SK-N-SH (cell line): ENCODE measurements around the gene RRAGC. TPM values are rescaled to one million over a fixed set of nuclear protein-coding genes. Genes with fewer than 3 reads are reported as not detected.

ENCODE experiments used
- CTCF ChIA-PET: fragments of 300-600, 350-600 bp; formaldehyde crosslinking; extraction: SDS; loops from one replicate; lab custom pipeline; 2021; lab: Yijun Ruan, JAX
- POLR2A ChIA-PET: fragments of 350-600 bp; sonication (Branson Sonifier 250); formaldehyde crosslinking; extraction: SDS; loops from one replicate; lab custom pipeline; 2020; ENCODE audit warnings: antibody characterized with exemption, inconsistent platforms; lab: Yijun Ruan, JAX
- DNase-seq: peaks from one replicate; pipeline ENCODE4 v3.0.0; 2012
- H2AFZ ChIP-seq: fragments of 200-600 bp; sonication (generic); 2 replicates; pipeline ENCODE4 v1.8.1; 2016; ENCODE audit warnings: antibody characterized with exemption, mild to moderate bottlenecking, low read depth
- H3F3A ChIP-seq: fragments of 200-600 bp; sonication (generic); replicated peaks from 2 replicates; pipeline ENCODE3; 2016; ENCODE audit warnings: antibody characterized with exemption, mild to moderate bottlenecking; ENCODE audit not compliant: insufficient read depth
- H3K27ac ChIP-seq, 2 experiments: fragments of 200-500 bp in 1 of 2; fragments of 200-600 bp in 1 of 2; sonication (Bioruptor generic) in 1 of 2; sonication (generic), shearing (Covaris generic) in 1 of 2; 2 replicates each; pipeline versions ENCODE4 v1.5.1 to v1.6.1; 2014 to 2016; ENCODE audit warnings: low read depth in 2 of 2, inconsistent platforms in 1 of 2, low read length in 1 of 2, mild to moderate bottlenecking in 1 of 2, mixed read lengths in 1 of 2
- H3K27me3 ChIP-seq: fragments of 200-600 bp; sonication (generic), shearing (Covaris generic); 2 replicates; pipeline ENCODE4 v1.6.1; 2016; ENCODE audit warnings: mixed run types; ENCODE audit not compliant: insufficient read depth
- H3K36me3 ChIP-seq, 2 experiments: fragments of 200-500 bp in 1 of 2; fragments of 200-600 bp in 1 of 2; sonication (Bioruptor generic) in 1 of 2; sonication (generic) in 1 of 2; replicated peaks in 1 of 2; 2 replicates each; pipeline versions ENCODE3 to v1.5.1; 2014 to 2016; ENCODE audit warnings: low read length in 1 of 2, mild to moderate bottlenecking in 1 of 2; ENCODE audit not compliant: insufficient read depth in 2 of 2, control insufficient read depth in 1 of 2
- H3K4me1 ChIP-seq, 2 experiments: fragments of 200-500 bp in 1 of 2; fragments of 200-600 bp in 1 of 2; sonication (Bioruptor generic) in 1 of 2; sonication (generic), shearing (Covaris generic) in 1 of 2; 2 replicates each; pipeline versions ENCODE4 v1.5.1 to v1.6.1; 2014 to 2016; ENCODE audit warnings: low read depth in 1 of 2, low read length in 1 of 2, mixed run types in 1 of 2; ENCODE audit not compliant: insufficient read depth in 2 of 2, control insufficient read depth in 1 of 2
- H3K4me2 ChIP-seq: fragments of 200-600 bp; sonication (generic), shearing (Covaris generic); 2 replicates; pipeline ENCODE4 v1.6.1; 2017; ENCODE audit warnings: mixed run types
- H3K4me3 ChIP-seq, 2 experiments: fragments of 200-500 bp in 1 of 2; fragments of 200-600 bp in 1 of 2; sonication (Bioruptor generic) in 1 of 2; sonication (generic), shearing (Covaris generic) in 1 of 2; 2 replicates each; pipeline versions ENCODE4 v1.5.1 to v1.8.1; 2014 to 2016; ENCODE audit warnings: low read depth in 2 of 2, inconsistent platforms in 1 of 2, low read length in 1 of 2, mild to moderate bottlenecking in 1 of 2, mixed read lengths in 1 of 2, moderate library complexity in 1 of 2
- H3K79me2 ChIP-seq: fragments of 200-600 bp; sonication (generic); 2 replicates; pipeline ENCODE4 v1.8.1; 2017; ENCODE audit warnings: mild to moderate bottlenecking; ENCODE audit not compliant: insufficient read depth
- H3K9ac ChIP-seq: fragments of 200-600 bp; sonication (generic); 2 replicates; pipeline ENCODE4 v1.6.1; 2017; ENCODE audit warnings: mixed run types
- H3K9me2 ChIP-seq: fragments of 200-600 bp; sonication (generic); 2 replicates; pipeline ENCODE4 v1.6.1; 2017; ENCODE audit warnings: mixed run types
- H3K9me3 ChIP-seq: fragments of 200-600 bp; sonication (generic); 2 replicates; pipeline ENCODE4 v1.6.1; 2017; ENCODE audit warnings: mixed run types, mild to moderate bottlenecking, moderate library complexity
- H4K20me1 ChIP-seq: fragments of 200-600 bp; sonication (generic); 2 replicates; pipeline ENCODE4 v1.6.1; 2017; ENCODE audit warnings: mild to moderate bottlenecking, mixed run types; ENCODE audit not compliant: insufficient read depth
- EP300 ChIP-seq, 2 experiments: IDR thresholded peaks; 2 replicates each; pipeline versions ENCODE4 v1.4.0 to v1.6.1; 2012; ENCODE audit warnings: borderline replicate concordance in 1 of 2, low read depth in 1 of 2, low read length in 1 of 2
- EZH2phosphoT487 ChIP-seq: fragments of 200-600 bp; sonication (generic); IDR thresholded peaks from 2 replicates; pipeline ENCODE4 v1.6.1; 2017; ENCODE audit warnings: low read depth, mixed run types, mild to moderate bottlenecking, antibody characterized with exemption, moderate library complexity, borderline replicate concordance
- FOXM1 ChIP-seq: IDR thresholded peaks from 2 replicates; pipeline ENCODE4 v1.4.0; 2012; ENCODE audit warnings: low read depth, mild to moderate bottlenecking
- GATA2 ChIP-seq: sonication (generic); formaldehyde crosslinking; IDR thresholded peaks from 2 replicates; pipeline ENCODE4 v1.5.0; 2020; ENCODE audit warnings: mild to moderate bottlenecking, missing genetic modification reagents
- IRF3 ChIP-seq: fragments of 150-350 bp; IDR thresholded peaks from 2 replicates; pipeline ENCODE4 v1.6.1; 2016; ENCODE audit warnings: mild to moderate bottlenecking, low read depth, low read length
- JUND ChIP-seq: IDR thresholded peaks from 2 replicates; pipeline ENCODE4 v1.4.0; 2012
- MAX ChIP-seq: IDR thresholded peaks from 2 replicates; pipeline ENCODE4 v1.4.0; 2012; ENCODE audit warnings: low read depth
- MEF2A ChIP-seq: IDR thresholded peaks from 2 replicates; pipeline ENCODE4 v1.4.0; 2012; ENCODE audit warnings: low read depth, borderline replicate concordance
- MXI1 ChIP-seq: IDR thresholded peaks from 2 replicates; pipeline ENCODE4 v1.6.1; 2012; ENCODE audit warnings: mild to moderate bottlenecking, low read depth, low read length, improper control_type of control experiment
- NFIC ChIP-seq: IDR thresholded peaks from 2 replicates; pipeline ENCODE4 v1.4.0; 2012; ENCODE audit warnings: borderline replicate concordance
- NRF1 ChIP-seq: IDR thresholded peaks from 2 replicates; pipeline ENCODE4 v1.6.1; 2012; ENCODE audit warnings: low read depth, mild to moderate bottlenecking, low read length
- POLR2AphosphoS5 ChIP-seq: IDR thresholded peaks from 2 replicates; pipeline ENCODE4 v1.6.1; 2012; ENCODE audit warnings: low read depth, low read length
- RAD21 ChIP-seq: IDR thresholded peaks from 2 replicates; pipeline ENCODE4 v1.6.1; 2012; ENCODE audit warnings: mild to moderate bottlenecking, low read length
- RXRA ChIP-seq: IDR thresholded peaks from 2 replicates; pipeline ENCODE4 v1.4.0; 2012; ENCODE audit warnings: low read depth, mild to moderate bottlenecking, borderline replicate concordance
- SIN3A ChIP-seq: IDR thresholded peaks from 2 replicates; pipeline ENCODE4 v1.6.1; 2012; ENCODE audit warnings: low read depth, mild to moderate bottlenecking, low read length, moderate library complexity, borderline replicate concordance
- SMC3 ChIP-seq: IDR thresholded peaks from 2 replicates; pipeline ENCODE4 v1.6.1; 2012; ENCODE audit warnings: low read depth, low read length, improper control_type of control experiment
- TEAD4 ChIP-seq: IDR thresholded peaks from 2 replicates; pipeline ENCODE4 v1.4.0; 2012; ENCODE audit warnings: mild to moderate bottlenecking, borderline replicate concordance; ENCODE audit not compliant: insufficient read depth
- WGBS: methylation state at CpG from one replicate; pipeline ENCODE4 v1.1.6; 2017; ENCODE audit warnings: low lambda C conversion rate; 5-methylcytosine and 5-hydroxymethylcytosine counted together
- polyA plus RNA-seq, 3 experiments: library from polyadenylated mRNA; depleted of rRNA; stranded (reverse); fragments of >200 nt; gene quantifications; 2 replicates each; pipeline ENCODE4 v1.2.3, GENCODE V29; 2012
- TF ChIP-seq, protein P1 (sequence below): IDR thresholded peaks from 2 replicates; pipeline ENCODE4 v1.4.0; 2012; ENCODE audit warnings: low read depth, borderline replicate concordance

The RRAGC gene
- polyA plus RNA-seq, 1 of the 3 experiments (the other 2 are of a cell fraction), result 9.6 TPM

GRCh38 chr1:38819516-38819915 is 40.1 kb downstream of the RRAGC start:
- CTCF ChIA-PET, result interaction anchor here (1.3 to 3.0 kb wide), 11 partner anchors 8 to 794 kb away, joined by 3 to 19 read pairs (median 5); no protein-coding TSS in a partner anchor
- TF ChIP-seq JUND (no peak), FOXM1 (no peak), NFIC (no peak), MEF2A (no peak), MAX (no peak)
- H3F3A ChIP-seq, result no peaks in the 10 kb centered on the region
- 60% methylated on average over 1 of the region's 2 CpGs for WGBS
- no peaks in the 10 kb centered on the region for H3K79me2 ChIP-seq
- no peak overlapping the region for H3K4me3 ChIP-seq
- DNase-seq, result no peak
- H3K27me3 ChIP-seq, result peaks cover 86% of the 10 kb centered on the region
- H3K9ac ChIP-seq, result no peak overlapping the region
- H3K4me1 ChIP-seq, result peaks cover 0 to 2% of the 10 kb centered on the region in 2 experiments; a peak in 1 of 4 replicates
- POLR2A ChIA-PET, result no interaction called here
- H3K4me2 ChIP-seq, result no peak overlapping the region
- no peaks in the 10 kb centered on the region for H4K20me1 ChIP-seq
- H3K9me3 ChIP-seq, result no peaks in the 10 kb centered on the region
- no peaks in the 10 kb centered on the region for H3K9me2 ChIP-seq
- H3K27ac ChIP-seq, result no peak overlapping the region
- H2AFZ ChIP-seq, result no peak overlapping the region
- H3K36me3 ChIP-seq, result no peaks in the 10 kb centered on the region

DNA sequence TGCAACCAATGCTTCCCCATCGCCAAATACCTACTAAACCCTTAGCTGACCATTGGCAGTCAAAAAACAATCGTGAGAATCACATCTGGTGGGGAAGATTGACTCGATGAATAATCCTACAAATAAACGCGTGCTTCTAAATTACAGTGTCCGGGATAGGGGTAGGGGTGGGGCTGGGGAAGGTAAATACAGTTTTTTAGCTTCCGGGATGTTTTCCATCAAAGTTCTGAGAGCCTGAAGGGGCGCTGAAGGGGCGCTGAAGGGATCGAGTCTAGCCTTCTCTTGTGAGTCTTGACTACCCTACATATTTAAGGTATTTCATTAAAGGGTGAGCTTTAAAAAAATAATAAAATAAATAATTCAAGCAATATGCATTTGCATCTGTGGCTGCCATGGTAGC is 40.5 kb downstream of the RRAGC start:
- no peaks in the 10 kb centered on the region for H3F3A ChIP-seq
- H3K27me3 ChIP-seq, result peaks cover 86% of the 10 kb centered on the region
- H3K9me3 ChIP-seq, result no peaks in the 10 kb centered on the region
- no peaks in the 10 kb centered on the region for H3K79me2 ChIP-seq
- WGBS, result 32% methylated on average over 10 of the region's 10 CpGs
- CTCF ChIA-PET, result interaction anchor here (1.0 to 3.0 kb wide), 16 partner anchors 9 to 794 kb away, joined by 3 to 19 read pairs (median 3); no protein-coding TSS in a partner anchor
- H3K9ac ChIP-seq, result no peak overlapping the region
- H4K20me1 ChIP-seq, result no peaks in the 10 kb centered on the region
- DNase-seq, result no peak
- no peak for TF ChIP-seq NFIC
- no peak for TF ChIP-seq MEF2A
- TF ChIP-seq GATA2 (CRISPR knock-in tag), result no peak
- no peak for TF ChIP-seq POLR2AphosphoS5
- TF ChIP-seq NRF1, result no peak
- TF ChIP-seq TEAD4, result no peak
- no peak for TF ChIP-seq EZH2phosphoT487
- TF ChIP-seq FOXM1, result no peak
- H2AFZ ChIP-seq, result no peak overlapping the region
- POLR2A ChIA-PET, result no interaction called here
- H3K4me2 ChIP-seq, result no peak overlapping the region
- H3K36me3 ChIP-seq, result no peaks in the 10 kb centered on the region
- no peaks in the 10 kb centered on the region for H3K9me2 ChIP-seq
- H3K4me3 ChIP-seq, result no peak overlapping the region
- peaks cover 0 to 2% of the 10 kb centered on the region in 2 experiments; a peak in 1 of 4 replicates for H3K4me1 ChIP-seq
- H3K27ac ChIP-seq, result no peak overlapping the region

GRCh38 chr1:38818175-38818976 is 41.2 kb downstream of the RRAGC start:
- POLR2A ChIA-PET, result no interaction called here
- peak; percentile 94 for DNase-seq
- TF ChIP-seq MEF2A, result no peak
- no peak for TF ChIP-seq RXRA
- peak; percentile 40 for TF ChIP-seq SMC3
- no peak for TF ChIP-seq MXI1
- TF ChIP-seq IRF3, result no peak
- TF ChIP-seq, protein P1, sequence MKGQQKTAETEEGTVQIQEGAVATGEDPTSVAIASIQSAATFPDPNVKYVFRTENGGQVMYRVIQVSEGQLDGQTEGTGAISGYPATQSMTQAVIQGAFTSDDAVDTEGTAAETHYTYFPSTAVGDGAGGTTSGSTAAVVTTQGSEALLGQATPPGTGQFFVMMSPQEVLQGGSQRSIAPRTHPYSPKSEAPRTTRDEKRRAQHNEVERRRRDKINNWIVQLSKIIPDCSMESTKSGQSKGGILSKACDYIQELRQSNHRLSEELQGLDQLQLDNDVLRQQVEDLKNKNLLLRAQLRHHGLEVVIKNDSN, result no peak
- no peak for TF ChIP-seq EP300 (IDR thresholded peaks at IDR 0.05; ENCODE audit: borderline replicate concordance in 1 of 2, low read depth in 1 of 2, low read length in 1 of 2)
- TF ChIP-seq TEAD4, result no peak
- TF ChIP-seq RAD21, result peak; percentile 65
- TF ChIP-seq SIN3A, result no peak

More at GRCh38 chr1:38818175-38818976, 41.2 kb downstream of the RRAGC start:
- CTCF ChIA-PET, result interaction anchor here (0.7 to 3.0 kb wide), 20 partner anchors 8 to 793 kb away, joined by 3 to 19 read pairs (median 3); no protein-coding TSS in a partner anchor
- H3K4me2 ChIP-seq, result peak overlapping the region; percentile 41
- H3K36me3 ChIP-seq, result no peaks in the 10 kb centered on the region
- H3K79me2 ChIP-seq, result no peaks in the 10 kb centered on the region
- H3K4me1 ChIP-seq, result peaks cover 0 to 2% of the 10 kb centered on the region in 2 experiments; a peak in 1 of 4 replicates
- no peaks in the 10 kb centered on the region for H3K9me3 ChIP-seq
- H3K27ac ChIP-seq, result no peak overlapping the region
- H2AFZ ChIP-seq, result no peak overlapping the region
- H3K4me3 ChIP-seq, result peak overlapping the region; percentile 9 to 35; a peak in 2 of 4 replicates
- no peaks in the 10 kb centered on the region for H3F3A ChIP-seq
- H3K27me3 ChIP-seq, result peaks cover 92% of the 10 kb centered on the region
- 5% methylated on average over 23 of the region's 70 CpGs for WGBS
- H3K9ac ChIP-seq, result no peak overlapping the region
- H3K9me2 ChIP-seq, result no peaks in the 10 kb centered on the region
- no peaks in the 10 kb centered on the region for H4K20me1 ChIP-seq
